Limb (tissue), 2 donors: ENCODE measurements around the gene SLC2A4RG.
A peak's percentile ranks its signal among the peaks of the same experiment; 100 is the strongest.

Experiments used
- DNase-seq, 2 donors: peaks; one replicate each; pipeline ENCODE4 v3.0.0-alpha.2; 2016; ENCODE audit errors: extremely low spot score in 2 of 2

Gene SLC2A4RG, protein sequence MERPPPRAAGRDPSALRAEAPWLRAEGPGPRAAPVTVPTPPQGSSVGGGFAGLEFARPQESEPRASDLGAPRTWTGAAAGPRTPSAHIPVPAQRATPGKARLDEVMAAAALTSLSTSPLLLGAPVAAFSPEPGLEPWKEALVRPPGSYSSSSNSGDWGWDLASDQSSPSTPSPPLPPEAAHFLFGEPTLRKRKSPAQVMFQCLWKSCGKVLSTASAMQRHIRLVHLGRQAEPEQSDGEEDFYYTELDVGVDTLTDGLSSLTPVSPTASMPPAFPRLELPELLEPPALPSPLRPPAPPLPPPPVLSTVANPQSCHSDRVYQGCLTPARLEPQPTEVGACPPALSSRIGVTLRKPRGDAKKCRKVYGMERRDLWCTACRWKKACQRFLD

DNA sequence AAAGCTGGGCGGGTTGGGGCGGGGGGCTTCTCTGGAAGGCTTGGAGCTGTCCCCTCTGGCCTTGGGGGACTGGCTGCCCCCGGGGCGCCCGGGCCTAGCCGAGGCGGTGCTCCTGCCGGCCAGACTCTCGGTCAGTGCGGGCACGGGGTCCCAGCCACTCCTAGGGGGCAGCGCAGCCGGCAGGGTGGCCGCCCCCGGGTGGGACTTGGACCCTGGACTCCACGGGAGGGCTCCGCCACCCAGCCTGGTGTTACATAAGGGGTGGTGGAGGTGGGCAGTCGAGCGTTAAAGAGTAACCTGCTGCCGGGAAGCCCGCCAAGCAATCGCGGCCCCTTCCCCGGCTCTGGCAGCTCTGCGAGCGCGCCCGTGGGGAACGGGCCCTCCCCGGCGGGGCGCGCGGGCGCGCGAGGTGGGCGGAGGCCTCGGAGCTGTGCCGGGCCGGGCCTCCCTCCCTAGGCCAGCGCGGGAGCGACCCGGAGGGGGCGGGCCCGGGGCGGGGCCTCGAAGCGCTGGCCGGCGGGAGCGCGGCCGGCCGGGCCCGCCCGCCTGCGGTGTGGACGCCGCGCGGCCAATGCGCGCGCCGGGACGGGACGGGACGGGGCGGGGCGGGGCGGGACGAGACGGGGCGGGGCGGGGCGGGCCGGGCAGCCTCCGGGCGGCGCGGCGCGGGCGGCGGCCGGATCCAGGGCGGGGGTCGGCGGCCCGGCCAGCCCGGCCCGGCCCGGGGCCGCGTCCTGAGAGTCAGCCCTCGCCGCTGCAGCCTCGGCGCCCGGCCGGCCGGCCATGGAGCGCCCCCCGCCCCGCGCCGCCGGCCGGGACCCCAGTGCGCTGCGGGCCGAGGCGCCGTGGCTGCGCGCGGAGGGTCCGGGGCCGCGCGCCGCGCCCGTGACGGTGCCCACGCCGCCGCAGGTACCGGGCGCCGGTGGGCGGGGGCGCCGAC is at the start of gene SLC2A4RG:
Gene SLC2A4RG, plus strand, starts transcription at position 647 of the 940 bp plus-strand sequence. Its CDS starts 137 bp downstream, at position 784.
- peak; percentile 71 to 84 for DNase-seq

- no peak for DNase-seq
These were observed 49.3 kb upstream of the SLC2A4RG start for GRCh38 chr20:63690003-63690897.

- DNase-seq: peak in 1 of 2 donors; percentile 33
These were observed 48.5 kb upstream of the SLC2A4RG start for GRCh38 chr20:63690898-63691710.

DNA sequence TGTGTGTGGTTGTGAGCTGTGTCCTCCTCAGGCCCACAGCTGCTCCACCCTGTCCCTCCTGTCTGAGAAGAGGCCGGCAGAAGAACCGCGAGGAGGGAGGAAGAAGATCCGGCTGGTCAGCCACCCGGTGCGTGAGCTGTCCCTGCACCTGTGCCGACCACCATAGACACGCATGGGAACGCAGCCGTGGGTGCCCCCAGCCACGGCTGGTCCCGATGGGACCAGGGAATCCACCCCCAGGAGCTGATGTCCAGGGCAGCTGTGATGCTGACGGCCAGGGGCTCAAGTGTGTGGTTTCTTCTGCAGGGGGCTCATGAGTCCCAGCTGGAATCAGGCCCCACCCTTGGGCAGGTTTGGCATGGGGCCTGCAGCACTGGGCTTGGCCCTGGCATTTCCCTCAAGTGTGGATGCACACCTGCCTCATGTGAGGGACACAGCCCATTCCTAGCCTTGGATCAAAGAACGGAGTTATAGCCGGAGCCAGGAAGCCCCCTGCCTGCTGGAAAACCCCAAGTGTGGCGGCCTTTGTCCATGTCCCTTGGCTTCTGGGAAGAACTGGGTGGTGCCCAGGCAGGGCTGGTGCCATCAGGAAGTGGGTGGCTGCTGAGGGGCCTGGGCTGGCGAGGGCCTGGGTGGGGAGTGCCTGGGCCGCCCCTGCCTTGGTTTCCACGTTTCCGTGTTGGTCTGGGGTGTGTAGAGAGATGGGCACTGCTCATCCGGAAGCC is 47.7 kb upstream of the SLC2A4RG start:
- no peak for DNase-seq

GRCh38 chr20:63692436-63693082 is 47.0 kb upstream of the SLC2A4RG start:
- DNase-seq: peak in 1 of 2 donors; percentile 34

- peak in 1 of 2 donors; percentile 28 for DNase-seq
These were observed 46.4 kb upstream of the SLC2A4RG start for GRCh38 chr20:63693083-63693732.

DNA sequence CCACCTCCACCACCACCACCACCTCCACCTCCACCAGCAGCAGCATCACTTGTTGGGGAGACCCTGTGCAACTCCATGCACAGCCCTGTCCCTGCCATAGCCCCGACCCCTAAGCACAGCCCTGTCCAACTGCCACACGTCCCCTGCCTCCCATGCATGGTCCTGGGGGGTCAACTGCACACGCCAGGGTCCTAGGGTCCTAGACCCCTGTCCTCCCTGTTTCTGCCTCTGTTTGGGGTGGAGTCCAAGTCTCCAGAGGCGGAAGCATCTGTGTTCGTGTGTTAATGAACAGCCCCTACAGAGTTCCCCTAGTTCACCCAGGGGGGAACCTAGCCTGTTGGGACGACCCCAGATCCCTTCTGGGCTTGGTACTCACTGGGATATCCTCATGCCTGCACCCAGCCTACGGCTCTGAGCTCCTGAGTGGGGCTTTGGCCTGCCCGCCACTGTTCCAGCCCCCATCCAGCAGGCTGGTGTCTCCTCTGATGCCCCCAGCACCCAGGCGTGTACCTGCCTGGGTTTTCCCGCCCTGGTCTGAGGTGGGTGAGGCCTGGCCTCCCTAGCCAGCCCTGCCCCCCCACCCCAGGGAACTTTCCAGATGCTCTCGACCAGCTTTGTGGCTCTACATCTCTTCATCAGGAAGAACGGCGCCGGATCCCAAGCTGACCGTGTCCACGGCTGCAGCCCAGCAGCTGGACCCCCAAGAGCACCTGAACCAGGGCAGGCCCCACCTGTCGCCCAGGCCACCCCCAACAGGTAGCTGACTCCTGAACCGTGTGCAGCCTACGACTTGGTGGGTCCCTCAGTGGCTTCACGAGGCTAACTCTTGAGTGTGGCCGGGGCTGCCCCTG is 45.6 kb upstream of the SLC2A4RG start:
- DNase-seq: no peak

DNA sequence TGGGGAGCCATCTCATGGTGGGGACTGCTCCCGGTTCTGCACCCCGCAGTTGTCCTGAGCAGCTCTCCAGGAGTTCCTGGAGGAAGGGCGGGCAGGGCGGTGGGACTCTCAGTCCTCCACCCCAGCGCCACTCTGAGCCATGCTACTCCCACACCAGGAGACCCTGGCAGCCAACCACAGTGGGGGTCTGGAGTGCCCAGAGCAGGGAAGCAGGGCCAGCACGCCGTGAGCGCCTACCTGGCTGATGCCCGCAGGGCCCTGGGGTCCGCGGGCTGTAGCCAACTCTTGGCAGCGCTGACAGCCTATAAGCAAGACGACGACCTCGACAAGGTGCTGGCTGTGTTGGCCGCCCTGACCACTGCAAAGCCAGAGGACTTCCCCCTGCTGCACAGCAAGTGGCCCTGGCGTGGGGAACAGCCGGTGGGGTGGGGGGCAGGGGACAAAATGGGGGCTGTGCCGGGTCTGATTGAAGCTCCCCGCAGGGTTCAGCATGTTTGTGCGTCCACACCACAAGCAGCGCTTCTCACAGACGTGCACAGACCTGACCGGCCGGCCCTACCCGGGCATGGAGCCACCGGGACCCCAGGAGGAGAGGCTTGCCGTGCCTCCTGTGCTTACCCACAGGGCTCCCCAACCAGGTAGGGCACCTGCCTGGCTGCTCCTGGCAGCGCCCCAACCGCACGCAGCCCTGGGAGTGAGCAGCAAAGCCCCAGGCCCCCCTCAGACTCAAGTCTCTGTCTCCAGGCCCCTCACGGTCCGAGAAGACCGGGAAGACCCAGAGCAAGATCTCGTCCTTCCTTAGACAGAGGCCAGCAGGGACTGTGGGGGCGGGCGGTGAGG is 44.8 kb upstream of the SLC2A4RG start:
- peak in 1 of 2 donors; percentile 33 for DNase-seq

- peak in 1 of 2 donors; percentile 29 for DNase-seq
These were observed 43.9 kb upstream of the SLC2A4RG start for GRCh38 chr20:63695424-63696305.

DNA sequence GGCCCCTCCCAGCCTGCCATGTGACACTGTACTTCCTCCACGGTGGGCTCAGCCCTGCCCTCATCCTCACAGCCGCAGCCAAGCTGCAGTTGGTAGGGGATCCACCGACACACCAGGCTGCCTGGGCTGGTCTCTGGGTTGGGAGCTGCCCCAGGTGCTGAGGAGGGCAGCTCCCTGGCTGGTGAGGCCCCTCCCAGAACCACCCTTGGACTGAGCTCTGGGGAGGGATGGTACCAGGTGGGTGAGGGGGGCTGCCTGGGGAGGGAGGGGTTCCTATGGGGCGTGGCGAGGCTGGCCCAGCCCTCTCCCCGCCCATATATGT is 43.3 kb upstream of the SLC2A4RG start:
- peak in 1 of 2 donors; percentile 44 for DNase-seq

GRCh38 chr20:63696628-63697356 is 42.8 kb upstream of the SLC2A4RG start, which contains the start of gene TNFRSF6B:
Gene TNFRSF6B, plus strand, starts transcription at chr20:63696652. Its CDS starts 116 bp downstream, at chr20:63696768.
- peak in 1 of 2 donors; percentile 47 for DNase-seq

- peak in 1 of 2 donors; percentile 40 for DNase-seq
These were observed 42.2 kb upstream of the SLC2A4RG start for GRCh38 chr20:63697357-63697867.

DNA sequence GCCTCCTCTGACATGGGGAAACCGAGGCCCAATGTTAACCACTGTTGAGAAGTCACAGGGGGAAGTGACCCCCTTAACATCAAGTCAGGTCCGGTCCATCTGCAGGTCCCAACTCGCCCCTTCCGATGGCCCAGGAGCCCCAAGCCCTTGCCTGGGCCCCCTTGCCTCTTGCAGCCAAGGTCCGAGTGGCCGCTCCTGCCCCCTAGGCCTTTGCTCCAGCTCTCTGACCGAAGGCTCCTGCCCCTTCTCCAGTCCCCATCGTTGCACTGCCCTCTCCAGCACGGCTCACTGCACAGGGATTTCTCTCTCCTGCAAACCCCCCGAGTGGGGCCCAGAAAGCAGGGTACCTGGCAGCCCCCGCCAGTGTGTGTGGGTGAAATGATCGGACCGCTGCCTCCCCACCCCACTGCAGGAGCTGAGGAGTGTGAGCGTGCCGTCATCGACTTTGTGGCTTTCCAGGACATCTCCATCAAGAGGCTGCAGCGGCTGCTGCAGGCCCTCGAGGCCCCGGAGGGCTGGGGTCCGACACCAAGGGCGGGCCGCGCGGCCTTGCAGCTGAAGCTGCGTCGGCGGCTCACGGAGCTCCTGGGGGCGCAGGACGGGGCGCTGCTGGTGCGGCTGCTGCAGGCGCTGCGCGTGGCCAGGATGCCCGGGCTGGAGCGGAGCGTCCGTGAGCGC is 41.6 kb upstream of the SLC2A4RG start:
- peak in 1 of 2 donors; percentile 38 for DNase-seq
